GM19395 (cell line): ENCODE measurements around the gene SLC47A2.

ENCODE experiments used
- ATAC-seq: cut with Tn5 transposase; IDR thresholded peaks from one replicate; pipeline ENCODE4 v1.9.1; 2021; ENCODE audit warnings: mild to moderate bottlenecking, moderate library complexity; ENCODE audit not compliant: unreplicated experiment

The SLC47A2 gene

DNA sequence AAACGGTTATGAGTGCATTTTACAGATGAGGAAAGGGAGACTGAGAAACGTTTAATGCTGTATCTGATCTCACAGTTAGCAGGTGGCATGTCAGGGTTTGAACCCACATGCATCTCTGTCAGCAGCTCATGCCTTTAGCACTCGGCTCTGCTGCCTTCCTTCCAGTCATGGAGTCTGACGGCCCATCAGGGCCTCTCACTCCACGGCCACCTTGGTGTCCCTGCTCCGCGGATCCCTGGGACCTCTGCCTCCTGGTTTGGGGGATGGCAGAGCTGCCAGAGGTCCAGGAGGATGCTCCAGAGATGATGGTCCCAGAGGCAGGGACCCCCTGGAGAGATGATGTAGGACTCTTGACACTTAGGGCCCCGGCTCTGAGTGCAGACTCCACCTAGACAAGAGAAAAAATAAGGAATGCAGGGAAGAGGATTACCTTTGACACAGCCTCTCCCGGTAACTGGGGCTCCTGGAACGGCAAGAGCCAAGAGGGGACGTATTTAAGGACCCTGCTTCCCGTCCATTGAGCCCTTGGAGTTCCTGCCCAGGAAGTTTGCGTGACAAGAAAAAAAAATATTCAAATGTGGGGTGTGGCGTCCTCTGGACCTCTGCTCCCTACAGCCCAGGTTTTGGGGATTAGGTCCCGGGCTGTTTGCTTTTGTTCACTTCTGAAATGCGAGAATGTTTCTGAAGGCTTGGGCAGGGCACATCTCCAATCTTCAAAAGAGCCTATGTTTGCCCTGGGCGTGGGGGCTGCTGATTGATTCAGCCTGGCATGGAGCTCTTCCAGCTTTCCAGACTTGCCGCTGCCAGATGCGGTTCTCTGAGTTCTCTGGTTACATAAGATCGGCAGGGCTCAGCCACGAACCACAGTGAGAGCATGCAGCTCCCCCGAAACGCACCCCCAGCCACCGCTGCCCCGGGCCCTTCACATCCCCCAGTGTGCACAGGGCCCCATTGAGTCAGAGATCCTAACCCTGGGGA is 31.7 kb upstream of the SLC47A2 start, which contains the start of gene ALDH3A1:
Gene ALDH3A1 (minus strand): TSS at position 470 of the 978 bp plus-strand sequence. CDS start 3,169 bp downstream, outside the sequence.
- no peak for ATAC-seq

DNA sequence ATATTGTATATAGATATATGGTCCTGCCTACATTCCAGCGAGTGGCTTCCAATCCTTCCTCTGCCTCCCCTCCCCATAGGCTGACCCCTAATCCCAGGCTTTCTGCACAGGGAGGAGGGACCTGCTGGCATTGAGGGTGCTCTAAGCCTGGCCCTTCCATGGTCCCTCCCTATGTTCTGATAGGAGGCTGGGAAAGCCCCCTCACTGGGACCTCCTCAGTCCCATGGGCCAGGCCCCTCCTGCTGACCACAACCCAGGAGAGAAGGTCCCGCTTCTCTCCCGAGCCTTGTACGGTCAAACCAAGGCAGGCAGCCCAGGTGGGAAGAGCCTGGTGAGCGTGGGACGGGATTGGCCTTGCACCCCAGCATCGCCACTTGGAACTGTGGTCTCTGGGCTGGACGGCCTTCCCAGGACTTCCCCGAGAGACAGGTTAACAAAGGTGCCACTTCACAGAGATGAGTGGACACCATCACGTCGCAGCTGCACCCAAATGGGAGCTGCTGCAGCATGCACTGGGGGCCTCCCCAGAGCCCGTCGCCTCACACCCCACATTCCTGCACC is 30.9 kb upstream of the SLC47A2 start:
- no peak for ATAC-seq

DNA sequence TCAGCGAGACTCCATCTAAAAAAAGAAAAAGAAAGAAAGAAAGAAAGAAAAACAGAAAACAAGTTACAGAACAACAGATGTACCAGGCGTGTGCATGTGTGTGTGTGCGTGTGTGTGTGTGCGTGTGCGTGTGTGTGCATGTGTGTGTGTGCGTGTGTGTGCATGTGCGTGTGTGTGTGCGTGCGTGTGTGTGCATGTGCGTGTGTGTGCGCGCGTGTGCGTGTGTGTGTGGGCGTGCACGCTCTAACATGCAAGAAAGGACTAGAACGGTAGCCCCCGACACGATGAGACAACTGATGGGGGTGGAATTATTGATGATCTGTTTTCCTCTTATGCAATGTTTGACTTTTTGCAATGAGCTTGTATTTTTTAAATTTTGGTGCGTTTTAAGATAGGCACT is 30.1 kb upstream of the SLC47A2 start:
- no peak for ATAC-seq

DNA sequence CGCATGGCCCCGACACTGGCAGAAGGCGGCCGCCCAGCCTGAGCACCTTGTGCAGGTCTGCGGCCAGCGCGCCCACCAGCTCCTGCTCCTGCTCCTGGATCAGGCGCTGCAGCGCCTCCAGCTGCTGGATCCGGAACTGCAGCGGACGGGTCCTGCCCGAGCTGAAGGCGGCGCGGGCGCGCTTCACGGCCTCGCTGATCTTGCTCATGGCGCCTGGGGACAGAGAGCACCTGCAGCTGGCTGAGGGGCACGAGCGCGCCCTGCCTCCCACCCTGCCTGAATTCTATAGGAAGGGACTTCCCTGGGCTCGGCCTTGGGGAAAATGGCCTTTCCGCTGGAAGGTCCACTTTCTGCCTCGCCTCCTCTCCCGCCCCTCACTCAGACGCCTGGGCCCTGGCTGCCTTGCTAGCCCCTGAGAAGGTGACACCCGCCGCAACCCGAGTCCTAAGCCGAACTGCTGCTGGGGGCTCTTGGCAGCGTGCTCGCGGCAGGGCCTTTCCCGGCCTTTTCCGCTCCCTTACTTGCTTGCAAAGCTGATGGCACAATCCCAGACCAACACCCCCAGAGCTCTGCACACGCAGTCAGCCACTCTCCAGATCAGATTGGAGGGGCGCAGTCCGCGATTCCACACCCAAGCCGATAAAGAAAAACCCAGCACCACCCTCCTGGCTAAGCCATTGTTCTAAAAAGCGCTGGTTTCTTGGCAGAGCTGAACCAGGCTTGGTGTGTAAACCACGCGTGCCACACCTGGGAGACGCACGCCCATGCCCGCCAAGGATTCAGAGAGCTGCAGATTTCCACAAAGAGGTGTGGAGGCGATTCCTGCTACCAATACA is 28.8 kb upstream of the SLC47A2 start:
- peak; percentile 66 for ATAC-seq

DNA sequence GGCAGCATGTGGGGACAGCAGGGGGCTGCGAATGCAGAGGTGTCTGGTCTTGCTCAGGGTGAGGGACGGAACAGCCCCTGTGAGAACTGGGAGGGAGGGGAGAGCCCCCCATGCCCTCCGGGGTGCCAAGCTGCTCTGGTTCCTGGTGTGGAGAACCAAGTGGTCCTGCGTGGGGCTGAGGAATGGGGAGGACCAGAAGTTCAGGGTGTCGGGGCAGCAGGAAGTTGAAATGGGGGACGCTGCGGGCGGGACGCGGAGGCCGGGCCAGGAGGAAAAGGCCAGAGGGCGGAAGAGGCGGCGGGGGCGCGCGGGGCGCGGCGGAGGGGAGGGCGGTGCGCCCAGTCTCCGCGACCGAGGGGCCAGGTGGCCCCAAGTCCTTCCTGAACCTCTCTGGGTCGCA is 28.1 kb upstream of the SLC47A2 start:
- ATAC-seq: no peak

DNA sequence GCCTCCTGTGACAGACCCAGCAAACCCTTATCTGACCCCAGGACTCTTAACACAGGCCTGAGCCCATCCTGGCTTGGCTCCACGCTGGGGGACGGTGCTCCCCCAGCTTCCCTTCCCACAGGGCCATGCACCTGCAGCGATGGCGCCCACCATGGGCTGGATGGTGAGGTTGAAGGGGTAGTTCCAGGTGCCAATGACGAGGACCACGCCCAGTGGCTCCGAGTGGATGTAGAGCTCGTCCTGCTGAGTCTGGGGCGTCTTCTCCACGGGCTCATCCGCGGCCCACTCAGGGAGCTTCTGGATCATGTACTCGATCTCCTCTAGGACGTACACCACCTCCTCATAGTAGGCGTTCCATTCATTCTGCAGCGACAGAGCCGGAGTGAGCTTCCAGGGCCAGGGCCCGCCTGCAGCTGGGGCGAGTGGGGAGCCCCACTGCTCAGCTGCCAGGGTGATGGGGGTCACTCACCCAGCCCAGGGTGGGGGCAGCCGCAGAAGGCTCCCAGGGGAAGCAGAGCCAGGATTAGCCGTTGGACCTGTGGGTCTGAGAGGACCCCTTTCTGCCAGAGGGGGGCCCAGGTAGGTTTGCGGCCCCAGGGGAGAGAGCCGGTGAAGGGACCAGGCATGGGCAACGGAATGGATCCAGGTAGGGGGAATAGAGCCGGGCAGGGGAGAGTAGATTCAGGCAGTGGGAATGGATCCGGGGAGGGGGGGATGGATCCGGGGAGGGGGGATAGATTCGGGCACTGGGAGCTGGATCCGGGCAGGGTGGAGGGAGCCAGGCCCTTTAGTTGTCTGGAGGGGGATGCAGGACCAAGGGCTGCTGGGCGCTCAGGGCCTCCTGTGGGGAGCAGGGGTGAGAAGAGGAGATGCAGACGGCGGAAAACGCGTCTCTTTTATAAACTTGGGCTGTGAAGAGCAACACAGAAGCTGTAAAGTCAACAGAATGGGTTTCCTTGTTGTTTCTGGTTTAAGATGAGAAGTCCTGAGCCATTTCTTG is 27.0 kb upstream of the SLC47A2 start:
- ATAC-seq: no peak

DNA sequence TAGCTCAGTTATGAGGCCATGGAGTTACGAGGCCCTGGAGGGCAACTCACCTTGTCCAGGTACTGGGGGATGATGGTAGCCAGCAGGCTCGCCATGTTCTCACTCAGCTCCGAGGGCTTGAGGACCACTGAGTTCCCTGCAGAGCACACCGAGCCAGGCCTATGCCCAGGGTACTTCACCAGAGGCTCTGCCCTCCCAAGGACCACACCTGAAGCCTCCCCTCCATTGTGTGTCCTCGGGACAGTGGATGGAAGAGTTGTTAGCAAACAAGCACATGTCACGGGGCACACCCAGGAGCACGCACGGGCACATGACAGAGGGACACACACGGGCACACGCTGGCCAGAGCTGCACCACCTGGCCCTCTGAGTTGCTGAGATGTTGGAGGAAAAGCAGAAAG is 26.1 kb upstream of the SLC47A2 start:
- no peak for ATAC-seq

DNA sequence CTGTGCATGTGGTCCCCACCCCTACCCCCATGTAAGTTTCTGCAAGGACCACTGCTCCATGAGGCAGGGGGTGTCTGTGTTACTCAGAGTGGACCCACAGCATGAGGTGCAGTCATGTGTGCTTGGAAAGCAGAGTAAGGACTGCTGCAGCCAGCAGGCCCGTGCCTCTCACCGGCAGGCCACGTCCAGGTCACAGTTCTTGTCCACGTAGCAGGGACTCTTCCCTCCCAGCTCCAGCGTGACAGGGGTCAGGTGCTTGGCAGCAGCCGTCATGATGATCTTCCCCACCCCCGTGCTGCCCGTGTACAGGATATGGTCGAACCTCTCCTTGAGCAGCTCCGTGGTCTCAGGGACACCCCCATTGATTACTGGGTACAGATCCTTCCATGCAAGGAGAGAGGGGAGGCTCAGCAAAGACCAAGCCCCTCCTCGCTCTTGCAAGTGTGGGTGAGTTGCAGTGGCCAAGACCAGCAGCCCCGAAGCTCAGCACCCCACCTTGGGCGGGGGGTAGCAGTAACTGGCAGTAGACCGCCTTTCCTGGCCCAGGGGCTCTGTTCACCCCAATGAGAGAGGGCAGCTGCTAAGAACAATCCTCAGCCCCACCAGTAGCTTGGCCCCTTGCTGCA is 25.6 kb upstream of the SLC47A2 start:
- no peak for ATAC-seq

DNA sequence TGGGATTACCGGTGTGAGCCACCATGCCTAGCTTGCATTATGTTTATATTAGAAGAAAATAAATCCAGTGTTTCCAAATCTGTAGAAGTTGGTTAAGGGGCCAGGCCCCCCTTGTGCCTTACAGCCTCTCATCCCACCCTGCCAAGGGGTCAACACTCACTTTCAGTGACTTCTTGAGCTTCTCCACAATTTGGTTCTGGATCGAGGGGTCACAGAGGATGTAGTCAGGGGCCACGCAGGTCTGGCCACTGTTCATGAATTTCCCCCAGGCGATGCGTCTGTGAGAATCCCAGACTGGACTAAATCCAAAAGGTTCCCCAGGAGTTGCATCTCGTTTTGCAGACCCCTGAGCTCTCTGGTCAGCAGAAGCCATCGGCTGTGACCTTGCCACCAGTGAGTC is 24.5 kb upstream of the SLC47A2 start:
- no peak for ATAC-seq

DNA sequence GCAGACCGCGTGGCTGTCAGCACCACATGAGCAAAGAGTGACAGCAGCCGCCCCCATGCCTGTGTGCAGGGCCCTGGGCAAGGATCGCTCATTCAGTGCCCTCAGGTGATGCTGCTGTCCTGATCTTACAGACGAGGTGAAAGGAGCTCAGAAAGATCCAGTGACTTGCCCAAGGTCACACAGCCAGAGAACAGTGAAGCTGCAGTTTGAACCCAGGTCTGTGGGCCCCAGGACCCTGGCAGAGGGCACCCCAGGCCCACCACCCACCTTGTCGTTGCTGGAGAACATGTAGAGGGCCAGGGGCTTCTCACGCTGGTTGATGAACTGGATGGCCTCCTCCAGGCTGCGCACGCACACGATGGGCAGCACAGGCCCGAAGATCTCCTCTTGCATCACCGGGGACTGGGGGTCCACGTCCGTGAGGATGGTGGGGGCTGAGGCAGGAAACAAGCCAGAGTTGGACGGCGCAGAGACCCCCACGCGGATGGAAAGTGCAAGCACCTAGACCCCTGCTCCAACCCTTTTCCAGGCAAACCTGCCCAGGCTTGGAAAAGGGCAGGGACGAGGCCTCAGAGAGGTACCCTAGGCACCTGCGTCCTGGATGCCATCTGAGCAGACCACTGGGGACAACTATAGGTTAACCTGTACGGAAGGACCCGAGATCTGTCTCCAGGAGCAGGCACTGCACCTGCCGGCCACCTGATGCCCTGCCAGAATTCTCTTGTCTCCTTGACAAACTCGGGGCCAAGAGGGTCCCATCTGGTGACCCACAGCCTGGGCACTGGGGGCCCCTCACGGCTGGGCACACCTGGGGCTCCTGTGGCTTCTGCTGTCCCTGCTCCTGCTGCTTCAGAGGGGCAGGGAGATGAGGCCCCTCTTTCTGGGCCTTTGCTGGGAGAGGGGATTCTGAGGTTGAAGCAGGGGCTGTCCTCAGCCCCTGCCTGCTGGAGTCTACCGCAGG is 23.1 kb upstream of the SLC47A2 start:
- no peak for ATAC-seq

DNA sequence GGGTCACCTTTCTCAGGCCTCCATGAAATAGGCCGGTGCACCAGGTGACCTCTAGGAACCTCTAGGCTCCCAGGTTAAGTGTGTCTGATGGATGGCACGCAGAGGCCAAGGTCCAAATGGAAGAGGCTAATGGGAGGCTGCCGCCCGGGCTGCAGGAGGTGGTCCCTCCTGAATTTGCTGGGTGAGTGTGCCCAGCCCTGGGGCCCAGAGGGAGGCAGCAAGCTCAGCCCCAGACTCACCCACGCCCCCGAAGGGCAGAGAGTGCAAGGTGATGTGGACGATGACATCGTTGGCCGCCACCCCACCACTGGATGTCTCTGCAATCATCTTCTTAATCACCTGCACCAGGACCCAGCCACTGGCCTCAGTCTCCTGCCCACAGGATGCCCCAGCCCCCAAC is 22.4 kb upstream of the SLC47A2 start:
- no peak for ATAC-seq

DNA sequence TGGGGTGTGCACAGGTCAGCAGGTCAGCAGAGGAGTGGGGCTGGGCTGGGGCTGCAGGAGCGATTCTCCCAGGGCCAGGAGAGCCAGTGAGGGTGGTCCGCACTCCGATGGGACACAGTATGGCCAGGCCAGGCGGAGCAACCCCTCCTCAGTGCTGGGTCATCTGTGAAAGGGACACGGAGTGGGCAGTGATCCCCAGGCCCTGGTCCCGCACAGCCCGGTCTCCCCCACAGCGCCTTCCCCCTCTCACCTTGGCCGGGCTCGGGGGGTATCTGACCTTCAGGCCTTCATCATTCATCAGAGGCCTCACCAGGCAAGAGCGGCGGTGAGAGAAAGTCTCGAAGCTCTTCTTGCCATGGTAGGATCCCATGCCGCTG is 21.7 kb upstream of the SLC47A2 start:
- no peak for ATAC-seq

DNA sequence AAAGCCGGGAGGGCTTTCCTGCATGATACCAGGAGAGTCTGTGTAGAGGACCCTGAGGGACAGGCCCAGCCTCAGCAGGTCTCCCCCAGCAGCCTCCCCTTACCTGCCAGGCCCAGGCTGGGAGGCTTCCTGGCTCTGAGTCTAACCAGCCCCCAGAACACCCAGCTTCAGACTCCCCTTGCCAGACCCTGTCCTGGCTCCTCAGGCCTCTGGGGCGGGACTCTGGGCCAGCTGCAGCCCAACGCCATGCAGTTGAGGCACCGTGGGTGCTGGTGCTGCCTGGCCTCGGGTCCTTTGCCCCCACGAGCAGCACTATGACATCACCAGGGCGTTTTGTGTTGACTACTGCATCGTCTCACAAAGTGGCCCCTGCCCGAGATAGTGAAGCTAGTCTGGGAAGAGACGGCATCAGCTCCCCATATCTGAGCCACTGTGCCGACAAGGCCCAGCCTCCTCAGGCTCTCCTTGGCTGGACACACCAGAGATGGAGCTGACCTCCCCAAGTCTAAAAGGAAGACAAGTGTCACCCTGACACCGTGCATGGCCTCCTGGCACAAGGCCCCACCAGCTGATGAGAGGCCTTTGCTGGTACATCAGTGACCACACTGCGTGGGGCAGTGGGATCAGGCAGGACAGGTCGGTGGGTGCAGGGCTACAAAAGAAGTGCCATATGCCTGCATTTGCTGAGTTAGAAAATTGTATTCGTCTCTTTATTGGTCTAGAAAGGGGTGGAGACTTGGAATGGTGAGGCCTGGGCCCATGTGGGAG is 21.1 kb upstream of the SLC47A2 start:
- no peak for ATAC-seq

DNA sequence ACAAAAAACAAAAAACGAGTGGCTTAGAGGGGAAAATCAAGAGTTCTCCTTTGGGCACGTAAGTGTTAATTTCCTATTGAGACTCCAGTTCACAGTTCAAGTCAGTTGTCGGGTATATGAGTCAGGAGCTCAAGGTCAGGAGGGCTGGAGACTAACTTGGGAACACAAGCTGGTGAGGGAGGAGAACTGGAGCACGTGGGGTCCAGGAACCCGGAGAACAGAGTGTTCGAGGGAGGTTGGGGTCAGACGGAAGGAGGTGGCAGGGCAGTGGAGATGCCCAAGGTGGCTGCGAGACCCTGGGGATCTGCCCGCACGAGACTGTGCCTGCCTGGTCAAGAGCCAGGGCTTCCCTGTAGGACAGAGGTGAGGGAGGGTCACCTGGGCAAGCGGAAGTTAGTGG is 19.7 kb upstream of the SLC47A2 start:
- no peak for ATAC-seq

DNA sequence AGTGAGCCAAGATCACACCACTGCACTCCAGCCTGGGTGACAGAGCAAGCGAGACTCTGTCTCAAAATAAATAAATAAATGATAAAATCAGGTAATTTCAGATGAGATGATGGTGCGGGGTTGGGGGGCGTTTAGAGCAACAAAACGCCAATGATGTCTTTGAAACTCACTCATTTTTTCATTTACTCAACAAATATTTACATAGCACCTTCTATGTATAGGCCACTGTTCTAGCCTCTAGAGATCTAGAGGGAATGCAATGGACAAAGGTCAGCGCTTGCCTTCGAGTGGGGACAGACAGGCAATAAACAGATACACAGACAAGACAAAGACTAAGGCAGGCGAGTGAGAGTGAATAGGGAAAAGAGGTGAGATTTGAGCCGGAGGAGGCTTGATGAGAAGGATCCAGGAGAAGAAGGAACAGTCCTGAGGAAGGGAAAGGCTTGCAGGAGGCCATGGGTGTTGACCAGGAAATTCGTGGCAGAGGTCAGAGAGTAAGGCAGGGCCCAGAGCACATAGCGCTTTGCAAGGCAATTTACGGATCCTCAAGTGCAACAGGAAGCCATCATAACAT is 17.7 kb upstream of the SLC47A2 start:
- ATAC-seq: no peak

DNA sequence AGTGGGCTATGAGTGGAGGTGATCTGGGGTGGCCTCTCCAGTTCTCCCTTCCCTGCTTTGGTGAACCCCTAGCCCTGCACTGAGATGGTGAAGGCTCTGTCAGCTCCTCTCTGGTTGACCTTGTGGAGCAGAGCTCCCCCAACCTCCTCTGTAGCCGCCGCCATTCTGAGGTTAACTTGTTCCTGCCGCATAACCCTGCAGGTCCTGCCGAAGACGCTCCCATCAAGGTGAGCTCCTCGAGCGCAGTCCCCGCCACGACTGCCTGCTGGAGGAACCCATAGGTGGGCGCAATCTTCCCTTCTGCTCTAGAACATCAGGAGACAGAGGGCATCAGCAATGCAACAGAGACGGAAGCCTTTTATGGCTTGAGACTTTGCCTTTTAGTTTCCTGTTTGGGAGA is 15.2 kb upstream of the SLC47A2 start:
- ATAC-seq: no peak

DNA sequence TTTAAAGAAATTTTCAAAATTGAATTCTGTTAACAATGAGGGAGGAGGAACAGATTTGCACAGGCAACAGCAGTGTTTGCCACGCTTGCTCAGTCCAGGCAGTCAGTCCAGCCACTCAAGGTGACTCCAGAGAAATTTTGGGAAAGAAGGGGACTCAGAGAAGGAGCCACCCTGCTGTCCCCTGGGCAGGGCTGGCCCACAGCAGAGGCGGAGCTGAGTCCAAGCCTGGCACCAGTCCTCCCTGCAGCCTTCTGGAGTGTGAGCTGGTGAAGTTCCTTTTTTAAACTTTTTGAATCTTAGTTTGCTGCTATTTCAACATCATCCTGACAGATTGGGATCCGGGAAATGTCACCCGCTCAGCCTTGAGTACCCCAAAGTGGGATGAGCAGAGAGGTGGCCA is 14.5 kb upstream of the SLC47A2 start:
- no peak for ATAC-seq

DNA sequence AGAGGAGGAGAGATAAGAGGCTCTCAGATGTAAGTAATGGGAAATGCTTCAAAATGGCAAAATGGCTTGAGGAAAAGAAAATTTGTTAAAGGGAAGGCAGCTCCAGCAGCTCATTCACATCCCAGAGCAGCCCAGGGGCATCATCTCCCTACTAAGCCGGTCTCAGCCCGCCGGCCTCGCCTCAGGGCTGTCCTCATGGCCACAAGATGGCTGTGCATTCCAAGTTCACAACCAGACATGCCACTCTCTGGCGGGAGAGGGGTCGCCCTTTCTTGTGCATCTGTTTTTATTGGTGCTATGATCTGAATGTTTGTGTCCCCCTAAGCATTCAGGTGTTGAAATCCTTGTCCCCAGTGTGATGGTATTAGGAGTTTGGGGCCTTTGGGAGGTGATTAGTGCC is 13.5 kb upstream of the SLC47A2 start:
- no peak for ATAC-seq
